Colonic mucosa (tissue), 4 donors: ENCODE measurements around the gene BID. TPM values are rescaled to one million over a fixed set of nuclear protein-coding genes. Genes with fewer than 3 reads are reported as not detected.

ENCODE experiments used
- DNase-seq: peaks from one replicate; pipeline ENCODE4 v3.0.0-alpha.2; 2020
- H3K27ac ChIP-seq: fragments of 200-600 bp; one replicate; pipeline ENCODE4 v1.8.0; 2021
- H3K27me3 ChIP-seq: fragments of 200-600 bp; one replicate; pipeline ENCODE4 v1.8.0; 2021
- H3K36me3 ChIP-seq: fragments of 200-600 bp; one replicate; pipeline ENCODE4 v1.8.0; 2021
- H3K4me1 ChIP-seq: fragments of 200-600 bp; one replicate; pipeline ENCODE4 v1.8.0; 2021; ENCODE audit warnings: mild to moderate bottlenecking
- H3K4me3 ChIP-seq: fragments of 200-600 bp; one replicate; pipeline ENCODE4 v1.8.0; 2021
- H3K9ac ChIP-seq, 2 donors: one replicate each; pipeline ENCODE4 v1.7.0; 2013; ENCODE audit warnings: control low read depth in 2 of 2, low read depth in 2 of 2, low read length in 2 of 2
- H3K9me3 ChIP-seq: fragments of 200-600 bp; one replicate; pipeline ENCODE4 v1.8.0; 2021
- CTCF ChIP-seq: fragments of 200-600 bp; IDR thresholded peaks from one replicate; pipeline ENCODE4 v1.8.0; 2022; ENCODE audit warnings: antibody characterized with exemption, mild to moderate bottlenecking
- intact Hi-C: fragments of 100-400 bp; cut with DNase I; formaldehyde crosslinking; loops from one replicate; pipeline ENCODE4 v1.14.1; 2022
- microRNA-seq: library from miRNA; unstranded; fragments of <30 nt; microRNA quantifications from one replicate; pipeline ENCODE4, GENCODE V29; 2019
- total RNA-seq, 2 donors: library from RNA; stranded (reverse); fragmentation: NEBNext Ultra II Directional in 1 of 2; extraction: Animal tissue kit (Norgen Biotek cat#: 25700) in 1 of 2; gene quantifications; one replicate each; pipeline ENCODE4 v1.2.1, GENCODE V29; 2021
- donor health status: healthy.
- donor health status: DM: no; HTN: no; CAD: no.
- donor health status: DM: no; HTN: no; CAD: no.

BID gene
- total RNA-seq, 2 donors from 2014 or later: 35.9 to 57.5 TPM

GRCh38 chr22:17694193-17694592 lies 80.1 kb downstream of the BID start:
- DNase-seq: no peak
- H3K27ac ChIP-seq: no peak overlapping the region
- H3K27me3 ChIP-seq: no peaks in the 10 kb centered on the region
- H3K9me3 ChIP-seq: no peaks in the 10 kb centered on the region
- no peaks in the 10 kb centered on the region for H3K4me1 ChIP-seq
- intact Hi-C loops: no loop called here
- no peaks in the 10 kb centered on the region for H3K36me3 ChIP-seq
- H3K9ac ChIP-seq: no peak overlapping the region
- H3K4me3 ChIP-seq: no peak overlapping the region
- TF ChIP-seq CTCF: no peak

- DNase-seq: no peak
- H3K9ac ChIP-seq: no peak overlapping the region
- no peak for TF ChIP-seq CTCF
- no peaks in the 10 kb centered on the region for H3K27me3 ChIP-seq
- no peaks in the 10 kb centered on the region for H3K9me3 ChIP-seq
- H3K4me1 ChIP-seq: no peaks in the 10 kb centered on the region
- H3K4me3 ChIP-seq: no peak overlapping the region
- H3K36me3 ChIP-seq: no peaks in the 10 kb centered on the region
- intact Hi-C loops: no loop called here
- no peak overlapping the region for H3K27ac ChIP-seq
These were observed 81.4 kb downstream of the BID start for GRCh38 chr22:17692841-17693240.

GRCh38 chr22:17684245-17684644 lies 90.0 kb downstream of the BID start:
- Histone ChIP-seq H3K27me3 (no peaks in the 10 kb centered on the region), H3K4me3 (no peak overlapping the region), H3K9ac (no peak overlapping the region), H3K27ac (no peak overlapping the region), H3K4me1 (no peaks in the 10 kb centered on the region), H3K9me3 (no peaks in the 10 kb centered on the region), H3K36me3 (no peaks in the 10 kb centered on the region)
- intact Hi-C loops: no loop called here
- DNase-seq: no peak
- TF ChIP-seq CTCF: no peak

Small RNA genes within 50 kb of the gene (microRNA-seq; reads per million reads assigned to microRNA genes)
- gene MIR3198-1: not detected

Other genes with a start within 250 kb of the BID start
- gene SLC25A18, start 211.0 kb downstream of the BID start, total RNA-seq: not detected
- 10 to 100 TPM; 87.2 to 98.4 TPM for gene ATP6V1E1, start 145.7 kb downstream of the BID start, total RNA-seq
- 10 to 100 TPM; 44.9 to 47.2 TPM for gene BCL2L13, start 135.7 kb downstream of the BID start, total RNA-seq